ENCODE results near the gene PPP1R15A. TPM values are rescaled to one million over a fixed set of nuclear protein-coding genes. Genes with fewer than 3 reads are reported as not detected.
"Not testable (repeated sequence)": the region's sequence is repeated elsewhere in the genome, so short reads cannot be mapped to it uniquely, and the experiment has no call there.

Gene PPP1R15A
- total RNA-seq, 1 donor, result 156 TPM

GRCh38 chr19:48909424-48910077 lies 37.3 kb downstream of the PPP1R15A start:
- DNase-seq (ENCODE audit: low read depth in 2 of 3, low spot score in 2 of 3), result not testable (repeated sequence)

GRCh38 chr19:48910803-48911202 lies 38.6 kb downstream of the PPP1R15A start:
- no peak for DNase-seq (ENCODE audit: low read depth in 2 of 3, low spot score in 2 of 3)

GRCh38 chr19:48913114-48913889 lies 41.1 kb downstream of the PPP1R15A start:
- DNase-seq (ENCODE audit: low read depth in 2 of 3, low spot score in 2 of 3), result peak in 2 of 3 donors; percentile 9 to 48

GRCh38 chr19:48914181-48914580 lies 42.0 kb downstream of the PPP1R15A start:
- no peak for DNase-seq (ENCODE audit: low read depth in 2 of 3, low spot score in 2 of 3)

GRCh38 chr19:48915757-48916156 lies 43.5 kb downstream of the PPP1R15A start:
- DNase-seq (ENCODE audit: low read depth in 2 of 3, low spot score in 2 of 3), result no peak

- no peak for DNase-seq (ENCODE audit: low read depth in 2 of 3, low spot score in 2 of 3)
These were observed 45.9 kb downstream of the PPP1R15A start for GRCh38 chr19:48918071-48918470.

GRCh38 chr19:48918801-48919247 lies 46.6 kb downstream of the PPP1R15A start:
- peak in 2 of 3 donors; percentile 22 to 33 for DNase-seq (ENCODE audit: low read depth in 2 of 3, low spot score in 2 of 3)

- DNase-seq (ENCODE audit: low read depth in 2 of 3, low spot score in 2 of 3), result not testable (repeated sequence)
These were observed 47.0 kb downstream of the PPP1R15A start for GRCh38 chr19:48919271-48919670.

GRCh38 chr19:48920949-48921348 lies 48.7 kb downstream of the PPP1R15A start:
- DNase-seq (ENCODE audit: low read depth in 2 of 3, low spot score in 2 of 3), result no peak

GRCh38 chr19:48921721-48922500 lies 49.7 kb downstream of the PPP1R15A start:
- no peak for DNase-seq (ENCODE audit: low read depth in 2 of 3, low spot score in 2 of 3)

GRCh38 chr19:48922548-48923490 lies 50.6 kb downstream of the PPP1R15A start:
- no peak for DNase-seq (ENCODE audit: low read depth in 2 of 3, low spot score in 2 of 3)

- no peak for DNase-seq (ENCODE audit: low read depth in 2 of 3, low spot score in 2 of 3)
These were observed 53.1 kb downstream of the PPP1R15A start for GRCh38 chr19:48925240-48925843.

Other genes with a start within 250 kb of the PPP1R15A start
- gene DBP, start 235.0 kb upstream of the PPP1R15A start, total RNA-seq, result 9.4 TPM
- gene CA11, start 226.2 kb upstream of the PPP1R15A start, total RNA-seq, result 2.4 TPM
- 1.6 TPM for gene NTN5, start 199.4 kb upstream of the PPP1R15A start, total RNA-seq
- under 0.01 TPM for gene FUT2, start 176.4 kb upstream of the PPP1R15A start, total RNA-seq
- gene MAMSTR, start 152.7 kb upstream of the PPP1R15A start, total RNA-seq, result 1.1 TPM
- gene RASIP1, start 131.8 kb upstream of the PPP1R15A start, total RNA-seq, result 0.54 TPM
- gene IZUMO1, start 125.5 kb upstream of the PPP1R15A start, total RNA-seq, result under 0.01 TPM
- gene FUT1, start 119.8 kb upstream of the PPP1R15A start, total RNA-seq, result 1.6 TPM
- not detected for gene FGF21, start 116.9 kb upstream of the PPP1R15A start, total RNA-seq
- gene BCAT2, start 61.4 kb upstream of the PPP1R15A start, total RNA-seq, result 41.7 TPM
- gene HSD17B14, start 35.9 kb upstream of the PPP1R15A start, total RNA-seq, result 2.4 TPM
- 10.8 TPM for gene PLEKHA4, start 3.8 kb upstream of the PPP1R15A start, total RNA-seq
- gene TULP2, start 26.3 kb downstream of the PPP1R15A start, total RNA-seq, result under 0.01 TPM
- 235 TPM for gene NUCB1, start 27.9 kb downstream of the PPP1R15A start, total RNA-seq
- under 0.01 TPM for gene DHDH, start 61.3 kb downstream of the PPP1R15A start, total RNA-seq
- gene BAX, start 82.5 kb downstream of the PPP1R15A start, total RNA-seq, result 38.0 TPM
- 1,014 TPM for gene FTL, start 92.9 kb downstream of the PPP1R15A start, total RNA-seq
- 42.8 TPM for gene GYS1, start 120.9 kb downstream of the PPP1R15A start, total RNA-seq
- 318 TPM for gene RUVBL2, start 121.5 kb downstream of the PPP1R15A start, total RNA-seq
- not detected for gene LHB, start 144.7 kb downstream of the PPP1R15A start, total RNA-seq
- not detected for gene CGB3, start 151.9 kb downstream of the PPP1R15A start, total RNA-seq
- gene CGB2, start 159.5 kb downstream of the PPP1R15A start, total RNA-seq, result not detected
- not detected for gene CGB1, start 164.5 kb downstream of the PPP1R15A start, total RNA-seq
- gene CGB5, start 171.4 kb downstream of the PPP1R15A start, total RNA-seq, result not detected
- not detected for gene CGB8, start 176.7 kb downstream of the PPP1R15A start, total RNA-seq
- not detected for gene CGB7, start 185.3 kb downstream of the PPP1R15A start, total RNA-seq
- gene NTF4, start 192.4 kb downstream of the PPP1R15A start, total RNA-seq, result not detected
- not detected for gene KCNA7, start 200.3 kb downstream of the PPP1R15A start, total RNA-seq
- gene SNRNP70, start 213.0 kb downstream of the PPP1R15A start, total RNA-seq, result 243 TPM
- gene LIN7B, start 241.9 kb downstream of the PPP1R15A start, total RNA-seq, result 2.7 TPM
- gene C19orf73, start 246.7 kb downstream of the PPP1R15A start, total RNA-seq, result 7.0 TPM
- gene PPFIA3, start 247.1 kb downstream of the PPP1R15A start, total RNA-seq, result 3.5 TPM